ENCODE data around the gene LCN12.

Gene LCN12

DNA sequence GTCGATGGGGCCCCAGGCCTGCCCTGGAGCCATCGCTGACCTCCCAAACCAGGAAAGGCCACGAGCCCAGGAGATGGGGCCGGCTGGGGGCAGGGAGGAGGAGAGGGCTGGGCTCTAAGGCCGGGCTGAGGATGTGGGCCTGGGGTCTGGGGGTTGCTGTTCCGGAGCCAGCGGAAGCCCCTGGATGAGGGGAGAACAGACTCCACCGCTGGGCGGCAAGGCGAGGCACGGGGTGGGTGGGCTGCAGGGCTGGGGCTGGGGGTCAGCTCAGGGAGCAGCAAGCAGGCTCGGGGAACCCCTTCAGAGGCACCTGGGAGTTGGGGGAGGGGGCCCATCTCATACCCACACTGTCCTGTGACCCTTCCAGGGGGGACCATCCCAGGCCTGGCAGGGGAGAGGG is 11.7 kb downstream of the LCN12 start:
- no peak for TF ChIP-seq CREB1 (IDR thresholded peaks at IDR 0.05; ENCODE audit: low read depth)
- TF ChIP-seq TAF1 (IDR thresholded peaks at IDR 0.05; ENCODE audit: low read depth), result no peak
- TF ChIP-seq USF1 (IDR thresholded peaks at IDR 0.05), result no peak
- TF ChIP-seq CEBPB (IDR thresholded peaks at IDR 0.05), result no peak
- no peak for TF ChIP-seq RAD21 (IDR thresholded peaks at IDR 0.05; ENCODE audit: low read depth)
- no peak for TF ChIP-seq TEAD4 (IDR thresholded peaks at IDR 0.05)
- TF ChIP-seq ZBTB7A (IDR thresholded peaks at IDR 0.05; ENCODE audit: low read depth), result no peak

DNA sequence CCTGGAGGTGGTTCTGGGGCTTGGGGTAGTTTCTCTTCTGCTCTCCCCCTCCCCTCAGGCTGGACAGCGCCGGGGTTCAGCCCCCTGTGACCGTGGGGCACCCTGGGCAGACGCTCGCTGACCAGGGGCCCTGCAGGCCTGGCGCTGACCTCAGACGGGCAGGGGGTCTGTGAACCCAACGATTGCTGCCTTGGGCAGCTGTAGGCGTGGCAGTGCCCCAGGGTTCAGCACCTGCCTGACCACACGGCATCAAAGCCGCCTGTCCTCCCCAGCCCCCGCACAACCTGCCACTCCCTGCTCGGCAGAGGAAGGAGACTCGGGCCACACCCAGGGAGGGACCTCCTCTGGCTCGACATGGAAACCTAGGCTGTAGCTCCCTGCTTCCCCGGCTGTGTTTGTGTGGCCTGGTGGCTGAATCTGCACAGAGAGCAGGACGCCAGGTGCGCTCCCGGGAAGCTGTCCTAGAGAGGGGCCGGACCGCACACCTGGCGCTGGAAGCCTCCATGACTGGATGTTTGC is 12.2 kb downstream of the LCN12 start:
- TF ChIP-seq TAF1 (IDR thresholded peaks at IDR 0.05; ENCODE audit: low read depth) (no peak), REST (IDR thresholded peaks at IDR 0.05; ENCODE audit: low read depth) (peak; percentile 41; the same call in 1 of the 2 replicates)

DNA sequence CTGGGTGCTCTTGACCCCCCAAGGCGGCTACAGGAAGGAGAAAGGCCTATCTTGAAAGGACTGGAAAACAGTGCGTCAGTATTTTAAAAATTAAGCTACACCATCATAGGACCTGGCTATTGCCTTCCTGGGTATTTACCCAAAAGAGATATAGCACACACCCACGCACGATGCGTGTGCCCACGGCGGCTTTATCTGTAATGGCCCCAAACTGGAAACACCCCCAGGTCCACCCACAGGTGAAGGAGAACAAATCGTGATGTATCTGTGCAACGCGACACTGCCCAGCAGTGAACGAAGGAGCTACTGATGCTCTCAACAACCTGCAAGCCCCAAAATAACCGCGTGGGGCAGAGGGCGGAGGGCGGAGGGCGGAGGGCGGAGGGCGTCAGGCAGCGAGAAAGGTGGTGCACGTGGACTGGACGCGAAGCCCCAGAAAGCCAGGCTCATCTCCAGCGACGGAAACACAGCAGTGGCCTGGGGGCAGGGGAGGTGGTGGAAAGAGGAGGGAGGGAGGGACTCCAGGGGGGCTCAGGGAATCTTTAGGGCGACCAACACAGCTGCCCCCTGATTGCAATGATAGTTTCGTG is 12.9 kb downstream of the LCN12 start:
- TF ChIP-seq RAD21 (IDR thresholded peaks at IDR 0.05; ENCODE audit: low read depth) (no peak), EP300 (IDR thresholded peaks at IDR 0.05; ENCODE audit: borderline replicate concordance) (no peak), TAF1 (IDR thresholded peaks at IDR 0.05; ENCODE audit: low read depth) (no peak), FOXM1 (IDR thresholded peaks at IDR 0.05; ENCODE audit: borderline replicate concordance, low read depth) (no peak), CEBPB (IDR thresholded peaks at IDR 0.05) (no peak), EGR1 (IDR thresholded peaks at IDR 0.05) (no peak), NFIC (IDR thresholded peaks at IDR 0.05) (no peak), REST (IDR thresholded peaks at IDR 0.05; ENCODE audit: low read depth) (no peak), YY1 (IDR thresholded peaks at IDR 0.05; ENCODE audit: low read depth) (no peak), CREB1 (IDR thresholded peaks at IDR 0.05; ENCODE audit: low read depth) (no peak), USF1 (IDR thresholded peaks at IDR 0.05) (no peak), TEAD4 (IDR thresholded peaks at IDR 0.05) (no peak), ZBTB7A (IDR thresholded peaks at IDR 0.05; ENCODE audit: low read depth) (no peak)
- TF ChIP-seq, protein P1, sequence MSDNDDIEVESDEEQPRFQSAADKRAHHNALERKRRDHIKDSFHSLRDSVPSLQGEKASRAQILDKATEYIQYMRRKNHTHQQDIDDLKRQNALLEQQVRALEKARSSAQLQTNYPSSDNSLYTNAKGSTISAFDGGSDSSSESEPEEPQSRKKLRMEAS (IDR thresholded peaks at IDR 0.05), result no peak

DNA sequence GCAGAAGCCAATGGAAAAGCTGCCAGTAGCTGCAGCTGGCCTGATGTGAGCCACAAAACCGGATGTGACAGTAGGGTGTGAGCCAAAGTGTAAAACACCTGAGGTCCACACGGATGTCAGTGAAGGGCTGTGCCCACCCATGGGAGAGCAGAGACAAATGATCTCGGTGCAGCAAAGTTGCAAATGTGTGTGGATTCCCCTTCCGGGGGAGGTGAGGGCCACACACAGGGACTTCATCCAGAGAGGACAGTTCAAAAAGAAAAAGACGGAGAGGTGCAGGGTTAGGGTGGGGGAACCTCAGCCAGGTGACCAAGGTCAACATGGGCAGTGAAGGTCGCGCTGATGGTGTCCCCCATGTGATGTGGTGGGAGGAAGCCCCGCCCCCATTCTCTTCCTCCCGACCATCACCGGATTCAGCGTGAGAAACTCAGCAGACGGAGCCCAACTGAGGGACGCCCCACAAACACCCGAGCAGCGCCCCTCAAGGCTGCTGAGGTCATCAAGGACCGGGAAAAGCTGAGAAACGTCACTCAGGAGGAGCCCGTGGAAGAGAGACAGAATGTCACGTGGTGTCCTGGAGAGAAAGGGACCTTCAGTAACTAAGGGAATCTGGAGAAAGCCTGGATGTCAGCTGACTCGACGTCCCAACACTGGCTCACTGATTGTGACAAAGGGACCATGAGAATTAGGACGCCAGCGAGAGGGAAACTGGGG is 13.9 kb downstream of the LCN12 start:
- no peak for TF ChIP-seq TEAD4 (IDR thresholded peaks at IDR 0.05)
- TF ChIP-seq RAD21 (IDR thresholded peaks at IDR 0.05; ENCODE audit: low read depth), result no peak
- no peak for TF ChIP-seq USF1 (IDR thresholded peaks at IDR 0.05)
- TF ChIP-seq ZBTB7A (IDR thresholded peaks at IDR 0.05; ENCODE audit: low read depth), result no peak
- no peak for TF ChIP-seq REST (IDR thresholded peaks at IDR 0.05; ENCODE audit: low read depth)
- no peak for TF ChIP-seq TCF12 (IDR thresholded peaks at IDR 0.05; ENCODE audit: low read depth)
- TF ChIP-seq EGR1 (IDR thresholded peaks at IDR 0.05), result no peak
- TF ChIP-seq CREB1 (IDR thresholded peaks at IDR 0.05; ENCODE audit: low read depth), result no peak
- no peak for TF ChIP-seq FOXM1 (IDR thresholded peaks at IDR 0.05; ENCODE audit: borderline replicate concordance, low read depth)
- no peak for TF ChIP-seq YY1 (IDR thresholded peaks at IDR 0.05; ENCODE audit: low read depth)

Data from Ishikawa (cell line).